Fibroblast of lung (primary cell): Measurements from ENCODE around the gene PRLR. TPM values are rescaled to one million over a fixed set of nuclear protein-coding genes. Genes with fewer than 3 reads are reported as not detected.
"Not testable (repeated sequence)": the region's sequence is repeated elsewhere in the genome, so short reads cannot be mapped to it uniquely, and the experiment has no call there.

ENCODE experiments used
- DNase-seq, 2 donors: peaks; one replicate each; pipeline versions ENCODE4 v3.0.0 to v3.0.0-alpha.2; 2010; ENCODE audit warnings: low read depth in 2 of 2
- H2AFZ ChIP-seq: 2 replicates; pipeline ENCODE4 v1.5.1; 2012; ENCODE audit warnings: low read length, control low read depth, inconsistent platforms
- H3K27ac ChIP-seq: 2 replicates; pipeline ENCODE4 v1.5.1; 2011; ENCODE audit warnings: low read length, control low read depth; ENCODE audit not compliant: insufficient read depth
- H3K27me3 ChIP-seq: 2 replicates; pipeline ENCODE4 v1.5.1; 2011; ENCODE audit warnings: mild to moderate bottlenecking, low read length; ENCODE audit not compliant: control insufficient read depth, insufficient read depth
- H3K36me3 ChIP-seq: 2 replicates; pipeline ENCODE4 v1.5.1; 2011; ENCODE audit warnings: low read length; ENCODE audit not compliant: control insufficient read depth, insufficient read depth
- H3K4me1 ChIP-seq: 2 replicates; pipeline ENCODE4 v1.5.1; 2011; ENCODE audit warnings: low read length; ENCODE audit not compliant: control insufficient read depth, insufficient read depth; ENCODE audit errors: extremely low read depth
- H3K4me2 ChIP-seq: 2 replicates; pipeline ENCODE4 v1.5.1; 2011; ENCODE audit warnings: low read length, control low read depth; ENCODE audit not compliant: insufficient read depth; ENCODE audit errors: extremely low read depth
- H3K4me3 ChIP-seq, 4 experiments: fragments of 200-600 bp in 1 of 4; sonication (generic) in 1 of 4; replicated peaks in 1 of 4; 2 replicates each; pipeline ENCODE4 v1.5.1; 2011 to 2016; ENCODE audit warnings: low read length in 4 of 4, low read depth in 3 of 4, mild to moderate bottlenecking in 3 of 4, control low read depth in 2 of 4, inconsistent platforms in 1 of 4, mixed read lengths in 1 of 4; ENCODE audit not compliant: insufficient read depth in 1 of 4; ENCODE audit errors: control extremely low read depth in 1 of 4
- H3K79me2 ChIP-seq: 2 replicates; pipeline ENCODE4 v1.5.1; 2012; ENCODE audit warnings: mild to moderate bottlenecking, low read length, inconsistent platforms; ENCODE audit not compliant: control insufficient read depth, insufficient read depth
- H3K9ac ChIP-seq: 2 replicates; pipeline ENCODE4 v1.5.1; 2011; ENCODE audit warnings: mild to moderate bottlenecking, low read length, control low read depth; ENCODE audit not compliant: insufficient read depth
- H3K9me3 ChIP-seq: 2 replicates; pipeline ENCODE4 v1.5.1; 2012; ENCODE audit warnings: low read depth, low read length; ENCODE audit not compliant: control insufficient read depth, insufficient read depth
- H4K20me1 ChIP-seq: 2 replicates; pipeline ENCODE4 v1.5.1; 2011; ENCODE audit warnings: low read length; ENCODE audit not compliant: control insufficient read depth, insufficient read depth; ENCODE audit errors: extremely low read depth
- EZH2 ChIP-seq: IDR thresholded peaks from 2 replicates; pipeline ENCODE4 v1.5.1; 2012; ENCODE audit warnings: low read length, control low read depth, mild to moderate bottlenecking; ENCODE audit errors: missing control alignments
- polyA plus RNA-seq, 2 donors: library from polyadenylated mRNA; depleted of rRNA in 1 of 2; stranded (reverse) in 1 of 2; unstranded in 1 of 2; fragments of >200 nt; gene quantifications; 2 replicates each; pipeline ENCODE4 v1.2.1, GENCODE V29; 2011 to 2012; ENCODE audit warnings: missing spikeins in 1 of 2
- total RNA-seq: library from RNA; depleted of rRNA; stranded (reverse); fragments of >200 nt; gene quantifications from 2 replicates; pipeline ENCODE4 v1.2.1, GENCODE V29; 2014
- TF ChIP-seq, protein P1 (sequence below), 2 donors: IDR thresholded peaks in 1 of 2; conservative IDR thresholded peaks in 1 of 2; 1 replicate in 1 of 2; 2 replicates in 1 of 2; pipeline ENCODE4 v1.5.1; 2011 to 2012; ENCODE audit warnings: low read length in 2 of 2, control low read depth in 1 of 2, inconsistent platforms in 1 of 2, low read depth in 1 of 2, mild to moderate bottlenecking in 1 of 2

PRLR gene
- total and polyA plus RNA-seq, 2 donors (not counting 1 experiment from before 2014, with no cell fraction given): 0.33 to 0.41 TPM

DNA sequence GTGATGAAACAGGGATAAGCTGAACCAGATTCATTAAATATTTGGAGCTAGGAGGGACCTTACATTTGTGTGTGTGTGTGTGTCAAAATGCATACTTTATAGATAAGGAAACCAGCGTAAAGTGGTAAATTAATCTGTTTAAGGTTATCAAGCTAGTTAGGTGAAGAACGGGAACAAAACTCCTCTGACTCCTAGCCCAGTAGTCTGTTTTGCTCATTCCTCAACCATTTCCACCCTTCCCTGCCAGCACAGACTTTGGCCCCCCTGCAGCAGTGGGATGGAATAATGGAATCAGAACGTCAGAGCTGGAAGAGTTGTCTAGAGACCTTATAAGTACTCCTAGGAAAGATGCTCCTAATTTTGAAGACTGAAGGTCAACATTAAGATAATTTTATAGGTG is 189.0 kb downstream of the PRLR start:
- Histone ChIP-seq H4K20me1 (no peaks in the 10 kb centered on the region), H3K27ac (no peak overlapping the region), H3K36me3 (no peaks in the 10 kb centered on the region), H3K27me3 (peaks cover 7% of the 10 kb centered on the region), H3K4me1 (peaks cover 3% of the 10 kb centered on the region), H3K9ac (no peak overlapping the region), H3K79me2 (no peaks in the 10 kb centered on the region), H3K9me3 (no peaks in the 10 kb centered on the region), H2AFZ (no peak overlapping the region), H3K4me2 (no peak overlapping the region), H3K4me3 (no peak overlapping the region)
- no peak for TF ChIP-seq EZH2
- TF ChIP-seq, protein P1, sequence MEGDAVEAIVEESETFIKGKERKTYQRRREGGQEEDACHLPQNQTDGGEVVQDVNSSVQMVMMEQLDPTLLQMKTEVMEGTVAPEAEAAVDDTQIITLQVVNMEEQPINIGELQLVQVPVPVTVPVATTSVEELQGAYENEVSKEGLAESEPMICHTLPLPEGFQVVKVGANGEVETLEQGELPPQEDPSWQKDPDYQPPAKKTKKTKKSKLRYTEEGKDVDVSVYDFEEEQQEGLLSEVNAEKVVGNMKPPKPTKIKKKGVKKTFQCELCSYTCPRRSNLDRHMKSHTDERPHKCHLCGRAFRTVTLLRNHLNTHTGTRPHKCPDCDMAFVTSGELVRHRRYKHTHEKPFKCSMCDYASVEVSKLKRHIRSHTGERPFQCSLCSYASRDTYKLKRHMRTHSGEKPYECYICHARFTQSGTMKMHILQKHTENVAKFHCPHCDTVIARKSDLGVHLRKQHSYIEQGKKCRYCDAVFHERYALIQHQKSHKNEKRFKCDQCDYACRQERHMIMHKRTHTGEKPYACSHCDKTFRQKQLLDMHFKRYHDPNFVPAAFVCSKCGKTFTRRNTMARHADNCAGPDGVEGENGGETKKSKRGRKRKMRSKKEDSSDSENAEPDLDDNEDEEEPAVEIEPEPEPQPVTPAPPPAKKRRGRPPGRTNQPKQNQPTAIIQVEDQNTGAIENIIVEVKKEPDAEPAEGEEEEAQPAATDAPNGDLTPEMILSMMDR (conservative IDR thresholded peaks at IDR 0.05 in 1 of 2, IDR thresholded peaks at IDR 0.05 in 1 of 2; ENCODE audit: low read depth in 1 of 2, low read length in 2 of 2): no peak
- peak; percentile 14 to 68 for DNase-seq

DNA sequence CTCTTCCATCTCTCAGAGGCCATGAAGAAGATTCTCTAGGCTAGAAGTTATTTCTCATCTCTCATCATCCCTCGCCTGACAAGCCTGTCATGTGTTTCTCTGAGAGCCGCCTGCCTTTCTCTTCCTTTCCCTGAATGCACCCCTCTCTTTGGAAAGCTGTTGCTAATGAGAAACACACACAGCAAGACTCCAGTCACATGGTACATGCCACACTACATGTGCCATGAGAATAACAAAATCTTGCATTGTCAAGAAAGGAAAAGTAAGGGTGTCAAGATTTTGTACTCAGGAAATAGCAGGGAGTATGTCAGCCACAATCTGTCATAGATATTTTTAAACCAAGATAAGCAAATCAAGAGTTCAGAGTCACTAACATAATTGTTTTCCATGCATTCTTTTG is 191.4 kb downstream of the PRLR start:
- Histone ChIP-seq H4K20me1 (no peaks in the 10 kb centered on the region), H3K9me3 (no peaks in the 10 kb centered on the region), H3K9ac (no peak overlapping the region), H3K4me1 (no peaks in the 10 kb centered on the region), H3K79me2 (no peaks in the 10 kb centered on the region), H3K36me3 (no peaks in the 10 kb centered on the region), H3K27ac (no peak overlapping the region), H3K4me2 (no peak overlapping the region), H3K27me3 (peaks cover 7% of the 10 kb centered on the region), H2AFZ (no peak overlapping the region), H3K4me3 (no peak overlapping the region)
- no peak for TF ChIP-seq EZH2
- TF ChIP-seq, protein P1 (conservative IDR thresholded peaks at IDR 0.05 in 1 of 2, IDR thresholded peaks at IDR 0.05 in 1 of 2; ENCODE audit: low read depth in 1 of 2, low read length in 2 of 2): no peak
- peak in 1 of 2 donors; percentile 15 for DNase-seq

DNA sequence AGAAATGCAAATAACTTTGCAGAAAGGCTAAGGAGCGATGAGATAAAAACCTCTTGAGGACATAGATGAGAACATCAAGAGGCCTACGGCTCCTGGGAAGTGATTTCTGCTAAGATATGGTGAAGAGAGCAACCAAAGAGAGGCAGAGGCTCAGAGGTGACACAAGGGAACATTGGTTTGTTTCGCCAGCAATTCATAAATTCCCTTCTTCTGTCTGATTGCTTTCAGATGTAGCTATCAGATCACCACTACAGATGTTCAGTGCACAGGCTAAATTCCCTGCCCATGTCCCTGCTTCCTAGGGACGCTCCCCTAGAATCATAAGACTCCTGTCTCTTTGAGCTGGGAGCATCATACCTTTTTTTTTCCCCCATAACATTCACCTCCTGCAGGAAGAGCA is 193.8 kb downstream of the PRLR start:
- H3K27me3 ChIP-seq: peaks cover 7% of the 10 kb centered on the region
- no peak overlapping the region for H3K4me3 ChIP-seq
- no peak overlapping the region for H3K4me2 ChIP-seq
- H3K36me3 ChIP-seq: no peaks in the 10 kb centered on the region
- H4K20me1 ChIP-seq: no peaks in the 10 kb centered on the region
- H3K79me2 ChIP-seq: no peaks in the 10 kb centered on the region
- TF ChIP-seq, protein P1 (conservative IDR thresholded peaks at IDR 0.05 in 1 of 2, IDR thresholded peaks at IDR 0.05 in 1 of 2; ENCODE audit: low read depth in 1 of 2, low read length in 2 of 2): no peak
- no peak for TF ChIP-seq EZH2
- H2AFZ ChIP-seq: no peak overlapping the region
- no peak for DNase-seq
- H3K4me1 ChIP-seq: no peaks in the 10 kb centered on the region
- no peak overlapping the region for H3K9ac ChIP-seq
- no peak overlapping the region for H3K27ac ChIP-seq
- H3K9me3 ChIP-seq: no peaks in the 10 kb centered on the region

DNA sequence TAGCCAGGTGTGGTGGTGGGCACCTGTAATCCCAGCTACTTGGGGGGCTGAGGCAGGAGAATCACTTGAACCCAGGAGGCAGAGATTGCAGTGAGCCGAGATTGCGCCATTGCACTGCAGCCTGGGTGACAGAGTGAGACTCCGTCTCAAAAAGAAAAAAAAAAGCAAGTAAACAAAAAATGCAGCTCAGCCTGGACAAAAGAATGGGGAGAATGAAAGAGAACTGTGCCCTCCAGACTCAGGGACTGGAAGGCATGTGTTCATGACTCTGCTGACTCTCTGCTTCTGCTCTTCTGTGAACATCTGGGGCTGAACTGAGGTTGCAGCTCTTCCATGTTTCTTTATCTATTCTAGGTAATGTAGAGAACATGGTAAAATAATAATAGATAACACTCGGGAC is 194.4 kb downstream of the PRLR start:
- H3K27me3 ChIP-seq: not testable (repeated sequence)

More for the DNA sequence above, 194.4 kb downstream of the PRLR start:
- H3K27ac ChIP-seq, H3K9ac ChIP-seq, H3K79me2 ChIP-seq, H3K4me2 ChIP-seq, H3K36me3 ChIP-seq, H3K4me1 ChIP-seq, H2AFZ ChIP-seq, H4K20me1 ChIP-seq, H3K4me3 ChIP-seq, H3K9me3 ChIP-seq, DNase-seq: not testable (repeated sequence)
